Osteocyte (in vitro differentiated cells): ENCODE results near the gene ATG5. TPM values are rescaled to one million over a fixed set of nuclear protein-coding genes. Genes with fewer than 3 reads are reported as not detected.

Experiments used
- DNase-seq: peaks from one replicate; pipeline ENCODE4 v3.0.0; 2021; ENCODE audit warnings: mixed read lengths; ENCODE audit not compliant: unreplicated experiment; ENCODE audit errors: extremely low spot score
- H3K27ac Mint-ChIP-seq: one replicate; pipeline ENCODE4 v1.8.0; 2021; ENCODE audit warnings: mild to moderate bottlenecking, mixed read lengths; ENCODE audit not compliant: unreplicated experiment
- H3K27me3 Mint-ChIP-seq: one replicate; pipeline ENCODE4 v1.8.0; 2021; ENCODE audit warnings: mixed read lengths; ENCODE audit not compliant: unreplicated experiment
- H3K36me3 Mint-ChIP-seq: one replicate; pipeline ENCODE4 v1.8.0; 2021; ENCODE audit warnings: mixed read lengths; ENCODE audit not compliant: unreplicated experiment
- H3K4me1 Mint-ChIP-seq: one replicate; pipeline ENCODE4 v1.8.0; 2021; ENCODE audit warnings: mixed read lengths; ENCODE audit not compliant: unreplicated experiment
- H3K4me3 Mint-ChIP-seq: one replicate; pipeline ENCODE4 v1.8.0; 2021; ENCODE audit warnings: mild to moderate bottlenecking, moderate library complexity, mixed read lengths; ENCODE audit not compliant: unreplicated experiment
- H3K9me3 Mint-ChIP-seq: one replicate; pipeline ENCODE4 v1.8.0; 2021; ENCODE audit warnings: mixed read lengths; ENCODE audit not compliant: unreplicated experiment
- CTCF ChIP-seq: fragments of 200-600 bp; sonication (generic); IDR thresholded peaks from 2 replicates; pipeline ENCODE4 v1.5.0; 2021; ENCODE audit warnings: antibody characterized with exemption, mild to moderate bottlenecking, moderate library complexity
- total RNA-seq: library from RNA; stranded (reverse); gene quantifications from 2 replicates; pipeline ENCODE4 v1.2.1, GENCODE V29; 2021

ATG5 gene
- total RNA-seq, 1 donor from 2014 or later = 26.0 TPM

- H3K4me3 Mint-ChIP-seq = no peak overlapping the region
- H3K27me3 Mint-ChIP-seq = no peaks in the 10 kb centered on the region
- no peak for DNase-seq
- H3K9me3 Mint-ChIP-seq = no peaks in the 10 kb centered on the region
- no peak overlapping the region for H3K27ac Mint-ChIP-seq
- H3K36me3 Mint-ChIP-seq = peaks cover 2% of the 10 kb centered on the region
- TF ChIP-seq CTCF = no peak
- peaks cover 9% of the 10 kb centered on the region for H3K4me1 Mint-ChIP-seq
These were observed 66.8 kb downstream of the ATG5 start for GRCh38 chr6:106258726-106259125.

GRCh38 chr6:106257195-106257594 is 68.4 kb downstream of the ATG5 start:
- Mint-ChIP-seq H3K4me1 (peaks cover 24% of the 10 kb centered on the region), H3K9me3 (no peaks in the 10 kb centered on the region), H3K36me3 (no peaks in the 10 kb centered on the region), H3K27ac (no peak overlapping the region), H3K4me3 (no peak overlapping the region), H3K27me3 (no peaks in the 10 kb centered on the region)
- DNase-seq = no peak
- no peak for TF ChIP-seq CTCF

DNA sequence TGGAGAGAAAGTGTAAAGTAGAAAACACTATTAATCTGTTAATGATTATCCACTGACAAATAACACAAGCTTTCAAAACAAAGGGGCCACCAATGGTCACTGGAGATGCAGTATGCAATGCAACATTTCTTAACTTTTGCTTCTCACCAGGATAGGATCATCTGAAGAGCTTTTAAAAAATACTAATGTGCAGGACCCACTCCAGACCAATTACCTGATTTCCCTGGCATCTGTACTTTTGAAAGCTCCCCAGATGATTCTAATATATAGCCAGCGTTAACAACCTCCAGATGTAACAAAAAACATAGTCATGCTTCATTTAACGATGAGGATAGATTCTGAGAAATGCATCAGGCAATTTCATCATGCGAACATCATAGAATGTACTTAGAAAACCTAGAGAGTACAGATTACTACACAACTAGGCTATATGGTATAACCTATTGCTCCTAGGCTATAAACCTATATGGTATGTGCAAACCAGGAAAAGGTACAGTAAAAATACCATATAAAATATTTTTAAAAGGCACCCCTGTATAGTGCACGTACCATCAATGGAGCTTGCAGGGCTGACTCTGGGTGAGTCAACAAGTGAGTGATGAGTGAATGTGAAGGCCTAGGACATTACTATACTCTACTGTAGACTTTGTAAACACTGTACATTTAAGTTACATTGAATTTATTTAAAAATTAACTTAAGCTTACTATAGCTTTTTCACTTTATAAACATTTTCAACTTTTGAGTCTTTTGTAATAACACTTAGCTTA is 69.2 kb downstream of the ATG5 start:
- Mint-ChIP-seq H3K27me3 (no peaks in the 10 kb centered on the region), H3K9me3 (no peaks in the 10 kb centered on the region), H3K4me1 (peaks cover 31% of the 10 kb centered on the region), H3K27ac (no peak overlapping the region), H3K36me3 (no peaks in the 10 kb centered on the region), H3K4me3 (no peak overlapping the region)
- no peak for DNase-seq
- TF ChIP-seq CTCF = no peak

- Mint-ChIP-seq H3K27me3 (no peaks in the 10 kb centered on the region), H3K9me3 (no peaks in the 10 kb centered on the region), H3K27ac (no peak overlapping the region), H3K4me3 (no peak overlapping the region), H3K36me3 (no peaks in the 10 kb centered on the region), H3K4me1 (peaks cover 31% of the 10 kb centered on the region)
- TF ChIP-seq CTCF = no peak
- no peak for DNase-seq
These were observed 70.3 kb downstream of the ATG5 start for GRCh38 chr6:106255306-106255705.

DNA sequence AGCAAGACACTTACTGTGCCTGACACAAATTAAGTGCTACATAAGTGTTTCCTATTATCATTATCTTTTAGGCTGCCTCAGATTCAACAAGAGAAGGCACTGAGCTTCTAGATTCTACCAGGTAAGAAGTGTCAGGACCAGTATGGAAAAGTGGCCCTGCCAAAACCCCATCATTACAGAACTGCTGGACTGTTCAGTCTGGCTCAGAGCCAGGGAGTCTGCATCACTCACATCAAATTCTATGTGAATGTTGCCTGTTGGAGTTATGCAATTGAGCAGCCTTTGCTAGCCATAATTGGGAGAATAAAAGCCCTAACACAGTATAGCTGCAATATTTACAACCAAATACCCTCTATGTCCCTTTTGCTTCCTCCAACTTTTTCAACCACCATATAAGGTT is 70.9 kb downstream of the ATG5 start:
- Mint-ChIP-seq H3K4me3 (no peak overlapping the region), H3K4me1 (peaks cover 31% of the 10 kb centered on the region), H3K27ac (no peak overlapping the region), H3K9me3 (no peaks in the 10 kb centered on the region), H3K27me3 (no peaks in the 10 kb centered on the region), H3K36me3 (no peaks in the 10 kb centered on the region)
- no peak for DNase-seq
- no peak for TF ChIP-seq CTCF
